ENCODE results near the gene SERPINA5. TPM values are rescaled to one million over a fixed set of nuclear protein-coding genes. Genes with fewer than 3 reads are reported as not detected.

Gene SERPINA5
- total RNA-seq, 4 donors from 2014 or later, result 0.76 to 4.5 (median 1.9) TPM; not detected in 1

- no peaks in the 10 kb centered on the region for H3K4me1 ChIP-seq
- H3K4me3 ChIP-seq, result no peak overlapping the region
- no peaks in the 10 kb centered on the region for H3K36me3 ChIP-seq
- no peak for DNase-seq (ENCODE audit: low spot score in 2 of 2)
- no peak for TF ChIP-seq POLR2A (IDR thresholded peaks at IDR 0.05)
- TF ChIP-seq EP300 (IDR thresholded peaks at IDR 0.05), result no peak
- no peak for TF ChIP-seq CTCF (IDR thresholded peaks at IDR 0.05)
- TF ChIP-seq POLR2AphosphoS5 (IDR thresholded peaks at IDR 0.05), result no peak
- no peaks in the 10 kb centered on the region for H3K27me3 ChIP-seq
- no peak overlapping the region for H3K27ac ChIP-seq
- H3K9me3 ChIP-seq, result no peaks in the 10 kb centered on the region
Observed at GRCh38 chr14:94591073-94591472, 9.8 kb downstream of the SERPINA5 start.

GRCh38 chr14:94591871-94592270 lies 10.6 kb downstream of the SERPINA5 start:
- H3K27me3 ChIP-seq, result no peaks in the 10 kb centered on the region
- no peaks in the 10 kb centered on the region for H3K36me3 ChIP-seq
- no peaks in the 10 kb centered on the region for H3K9me3 ChIP-seq
- H3K4me1 ChIP-seq, result no peaks in the 10 kb centered on the region
- H3K27ac ChIP-seq, result no peak overlapping the region
- TF ChIP-seq CTCF (IDR thresholded peaks at IDR 0.05), result no peak
- no peak for TF ChIP-seq POLR2AphosphoS5 (IDR thresholded peaks at IDR 0.05)
- no peak for TF ChIP-seq EP300 (IDR thresholded peaks at IDR 0.05)
- no peak for TF ChIP-seq POLR2A (IDR thresholded peaks at IDR 0.05)
- 92% methylated on average over 8 of the region's 8 CpGs for WGBS
- no peak for DNase-seq (ENCODE audit: low spot score in 2 of 2)
- no peak overlapping the region for H3K4me3 ChIP-seq

- Histone ChIP-seq H3K4me3 (no peak overlapping the region), H3K9me3 (no peaks in the 10 kb centered on the region), H3K36me3 (no peaks in the 10 kb centered on the region), H3K27ac (no peak overlapping the region), H3K4me1 (no peaks in the 10 kb centered on the region), H3K27me3 (no peaks in the 10 kb centered on the region)
- TF ChIP-seq POLR2A (IDR thresholded peaks at IDR 0.05), result no peak
- TF ChIP-seq CTCF (IDR thresholded peaks at IDR 0.05), result no peak
- TF ChIP-seq EP300 (IDR thresholded peaks at IDR 0.05), result no peak
- no peak for TF ChIP-seq POLR2AphosphoS5 (IDR thresholded peaks at IDR 0.05)
- DNase-seq (ENCODE audit: low spot score in 2 of 2), result no peak
Observed at GRCh38 chr14:94592457-94592856, 11.2 kb downstream of the SERPINA5 start.

- no peaks in the 10 kb centered on the region for H3K9me3 ChIP-seq
- WGBS, result 60% methylated on average over 1 of the region's 3 CpGs
- no peak for DNase-seq (ENCODE audit: low spot score in 2 of 2)
- no peak overlapping the region for H3K4me3 ChIP-seq
- no peak overlapping the region for H3K27ac ChIP-seq
- H3K4me1 ChIP-seq, result peaks cover 1% of the 10 kb centered on the region
- no peaks in the 10 kb centered on the region for H3K27me3 ChIP-seq
- H3K36me3 ChIP-seq, result no peaks in the 10 kb centered on the region
- TF ChIP-seq EP300 (IDR thresholded peaks at IDR 0.05) (no peak), POLR2A (IDR thresholded peaks at IDR 0.05) (no peak), POLR2AphosphoS5 (IDR thresholded peaks at IDR 0.05) (no peak), CTCF (IDR thresholded peaks at IDR 0.05) (no peak)
Observed at GRCh38 chr14:94593376-94593748, 12.1 kb downstream of the SERPINA5 start.

GRCh38 chr14:94593749-94594431 lies 12.7 kb downstream of the SERPINA5 start:
- no peak overlapping the region for H3K27ac ChIP-seq
- WGBS, result 78% methylated on average over 4 of the region's 4 CpGs
- no peak for DNase-seq (ENCODE audit: low spot score in 2 of 2)

More at GRCh38 chr14:94593749-94594431, 12.7 kb downstream of the SERPINA5 start:
- H3K27me3 ChIP-seq, result no peaks in the 10 kb centered on the region
- TF ChIP-seq POLR2AphosphoS5 (IDR thresholded peaks at IDR 0.05) (no peak), EP300 (IDR thresholded peaks at IDR 0.05) (no peak), CTCF (IDR thresholded peaks at IDR 0.05) (no peak), POLR2A (IDR thresholded peaks at IDR 0.05) (no peak)
- no peak overlapping the region for H3K4me3 ChIP-seq
- no peaks in the 10 kb centered on the region for H3K36me3 ChIP-seq
- H3K4me1 ChIP-seq, result peaks cover 6% of the 10 kb centered on the region
- no peaks in the 10 kb centered on the region for H3K9me3 ChIP-seq
